NCI-H187 treated with DMSO at 0.1 percent for 48 hours (cell line): ENCODE data around the gene PMCH.
"Not testable (repeated sequence)": the region's sequence is repeated elsewhere in the genome, so short reads cannot be mapped to it uniquely, and the experiment has no call there.

Experiments
- DNase-seq: peaks from one replicate; lab custom pipeline; 2025; lab: John Stamatoyannopoulos, UW

The PMCH gene, protein sequence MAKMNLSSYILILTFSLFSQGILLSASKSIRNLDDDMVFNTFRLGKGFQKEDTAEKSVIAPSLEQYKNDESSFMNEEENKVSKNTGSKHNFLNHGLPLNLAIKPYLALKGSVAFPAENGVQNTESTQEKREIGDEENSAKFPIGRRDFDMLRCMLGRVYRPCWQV

DNA sequence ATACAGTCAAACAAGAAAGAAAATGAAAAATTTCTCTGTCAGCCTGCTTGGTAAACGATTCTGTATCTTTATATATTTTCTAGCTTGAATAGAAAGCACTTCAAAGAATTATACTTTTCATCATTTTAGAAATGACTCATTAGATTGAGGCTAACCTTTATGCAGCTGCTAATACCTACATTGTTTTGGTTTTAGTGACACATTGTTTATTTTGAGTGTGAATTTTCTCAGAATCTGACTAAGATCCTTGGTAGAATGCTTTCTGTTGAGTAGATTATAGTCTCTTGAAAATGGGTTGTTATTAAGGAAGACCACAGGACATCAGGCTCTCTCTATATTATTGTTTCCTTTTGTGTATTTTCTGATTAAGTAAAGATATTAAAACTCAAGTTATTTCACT lies at the start of gene PMCH:
Gene PMCH (minus strand): TSS at position 45 of the 400 bp plus-strand sequence. CDS start 63 bp downstream, outside the sequence.
- no peak for DNase-seq

DNA sequence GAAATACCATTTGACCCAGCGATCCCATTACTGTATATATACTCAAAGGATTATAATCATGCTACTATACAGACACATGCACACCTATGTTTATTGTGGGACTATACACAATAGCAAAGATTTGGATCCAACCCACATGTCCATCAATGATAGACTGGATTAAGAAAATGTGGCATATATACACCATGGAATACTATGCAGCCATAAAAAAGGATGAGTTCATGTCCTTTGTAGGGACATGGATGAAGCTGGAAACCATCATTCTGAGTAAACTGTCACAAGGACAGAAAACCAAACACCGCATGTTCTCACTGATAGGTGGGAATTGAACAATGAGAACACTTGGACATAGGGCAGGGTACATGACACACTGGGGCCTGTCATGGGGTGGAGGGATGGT lies 43.2 kb upstream of the PMCH start:
- DNase-seq, result not testable (repeated sequence)

DNA sequence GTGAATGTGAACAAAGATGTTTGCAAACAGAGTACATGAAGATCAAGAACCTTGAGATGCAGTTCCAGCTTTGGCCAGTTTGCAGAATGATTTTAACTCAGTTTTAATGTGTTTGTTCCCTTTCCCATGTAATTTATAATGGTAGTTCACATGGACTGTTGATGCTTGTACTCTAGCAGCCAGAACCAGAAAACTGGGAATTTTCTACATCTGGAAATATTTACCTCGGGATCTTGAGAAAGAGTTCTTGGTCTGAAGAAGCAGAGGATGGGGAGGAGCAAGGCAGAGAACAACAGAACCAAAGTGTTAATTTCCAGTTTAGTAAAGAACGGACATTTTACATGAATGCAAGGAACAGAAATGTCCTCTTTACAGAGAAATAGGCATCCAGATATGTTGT lies 37.0 kb upstream of the PMCH start:
- no peak for DNase-seq

DNA sequence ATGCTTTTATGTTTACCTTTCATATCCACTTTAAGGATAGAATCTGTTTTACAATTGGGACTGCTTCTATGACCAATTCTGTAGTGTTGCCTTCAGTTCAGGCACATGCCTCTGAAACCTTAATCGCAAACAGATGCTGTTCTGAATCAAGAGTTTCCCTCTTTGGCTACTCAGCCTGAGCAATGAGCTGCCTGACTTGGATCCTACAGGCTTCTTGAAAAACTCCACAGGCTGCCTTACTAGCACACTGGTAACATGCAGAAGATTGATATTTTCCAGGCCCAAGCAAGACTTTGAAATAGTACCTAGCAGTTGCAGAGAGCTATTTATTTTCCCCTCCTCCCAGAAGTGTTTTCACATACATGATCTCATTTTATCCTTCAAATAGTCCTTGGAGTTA lies 34.8 kb upstream of the PMCH start:
- no peak for DNase-seq

DNA sequence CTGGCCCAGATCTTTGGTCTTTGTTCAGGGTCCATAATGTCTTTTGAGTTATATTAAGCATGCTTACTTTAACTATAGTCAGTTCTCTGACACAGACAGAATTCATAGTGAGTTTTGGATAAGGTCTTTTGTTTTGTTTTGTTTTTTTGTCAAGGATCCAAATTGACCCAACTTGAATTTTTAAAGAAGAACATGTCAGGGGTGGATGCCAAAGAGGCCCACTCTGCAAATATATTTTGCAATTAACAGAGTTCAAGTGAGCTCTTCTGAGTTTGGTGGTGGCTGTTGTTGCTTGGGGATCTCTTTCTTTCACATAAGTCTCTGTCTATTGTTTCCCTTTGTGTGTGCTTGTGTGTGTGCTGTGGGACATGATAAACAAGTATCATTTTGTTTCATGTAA lies 34.4 kb upstream of the PMCH start:
- DNase-seq, result no peak

DNA sequence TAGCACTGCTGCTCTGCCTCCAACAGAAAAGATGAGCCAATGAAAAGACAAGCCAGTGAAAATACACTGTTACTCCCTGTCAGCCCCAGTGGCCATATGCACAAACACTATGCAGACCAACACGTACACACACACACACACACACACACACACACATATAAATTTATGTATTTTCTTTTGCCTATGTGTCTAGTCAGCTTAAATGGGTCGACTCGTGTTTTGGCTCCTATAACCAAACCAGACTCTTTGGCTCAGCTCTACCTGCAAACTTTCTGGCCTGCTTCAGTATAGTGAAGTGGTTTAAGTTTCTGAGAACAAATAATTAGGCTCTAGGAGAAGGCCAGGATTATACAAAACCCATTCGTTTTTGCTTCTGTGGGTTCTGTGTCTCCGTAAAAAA lies 30.3 kb upstream of the PMCH start:
- DNase-seq, result no peak

DNA sequence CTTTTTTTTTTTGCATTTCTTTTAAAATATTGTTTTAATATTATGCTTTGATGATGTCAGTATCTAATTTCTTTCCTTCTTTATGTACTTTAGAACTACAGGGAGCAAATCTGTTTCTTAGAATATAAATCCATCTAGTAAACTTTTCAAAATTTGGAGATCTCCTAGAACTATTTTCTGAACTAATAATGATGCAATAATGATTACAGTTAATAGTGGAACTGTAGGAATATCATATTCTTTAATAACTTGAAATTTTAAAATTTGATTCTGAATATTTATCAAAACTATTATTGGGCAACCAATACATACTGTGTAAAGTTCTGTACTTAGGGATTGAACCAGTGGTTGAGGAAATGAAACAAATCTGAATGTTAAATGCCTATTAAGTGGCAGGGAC lies 23.1 kb upstream of the PMCH start:
- no peak for DNase-seq

DNA sequence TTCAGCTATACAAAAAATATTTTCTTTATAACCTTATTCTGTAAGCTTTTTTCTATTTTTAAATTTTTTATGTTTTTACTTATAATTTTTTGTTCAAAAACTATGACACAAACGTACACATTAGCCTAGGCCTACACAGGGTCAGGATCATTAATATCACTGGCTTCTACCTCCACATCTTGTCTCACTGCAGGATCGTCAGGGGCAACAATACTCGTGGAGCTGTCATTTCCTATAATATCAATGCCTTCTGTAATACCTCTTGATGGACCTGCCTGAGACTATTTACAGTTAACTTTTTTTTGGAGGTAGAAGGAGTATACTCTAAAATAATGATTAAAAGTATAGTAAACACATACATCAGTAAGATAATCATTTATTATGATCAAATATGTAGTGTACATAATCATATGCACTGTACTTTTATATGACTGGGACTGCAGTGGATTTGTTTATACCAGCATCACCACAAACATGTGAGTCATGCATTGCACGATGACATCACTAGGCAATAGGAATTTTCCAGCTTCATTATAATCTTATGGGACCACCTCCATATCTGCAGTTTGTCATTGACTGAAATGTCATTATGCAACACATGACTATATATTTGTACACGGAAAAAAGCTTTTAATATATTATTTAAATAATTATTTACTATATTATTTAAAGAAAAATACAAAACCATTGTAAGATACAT lies 18.5 kb upstream of the PMCH start:
- DNase-seq, result no peak

DNA sequence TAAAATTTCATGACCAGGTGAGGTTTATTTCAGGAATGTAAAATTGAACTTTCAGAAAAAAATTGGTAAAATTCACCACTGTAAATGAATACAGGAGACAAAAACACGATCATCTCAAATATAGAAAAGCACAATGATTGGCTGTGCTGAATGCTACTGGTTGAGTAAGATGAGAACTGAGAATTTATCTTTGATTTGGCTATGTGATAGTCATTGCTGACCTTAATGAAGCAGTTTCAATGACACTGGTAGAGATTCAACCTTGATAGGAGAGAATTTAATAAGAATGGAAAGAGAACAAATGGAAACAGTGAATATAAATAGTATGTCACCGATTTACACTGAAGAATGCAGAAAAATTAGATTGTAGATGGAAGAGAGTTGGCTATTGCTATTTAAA lies 6.4 kb upstream of the PMCH start:
- no peak for DNase-seq

DNA sequence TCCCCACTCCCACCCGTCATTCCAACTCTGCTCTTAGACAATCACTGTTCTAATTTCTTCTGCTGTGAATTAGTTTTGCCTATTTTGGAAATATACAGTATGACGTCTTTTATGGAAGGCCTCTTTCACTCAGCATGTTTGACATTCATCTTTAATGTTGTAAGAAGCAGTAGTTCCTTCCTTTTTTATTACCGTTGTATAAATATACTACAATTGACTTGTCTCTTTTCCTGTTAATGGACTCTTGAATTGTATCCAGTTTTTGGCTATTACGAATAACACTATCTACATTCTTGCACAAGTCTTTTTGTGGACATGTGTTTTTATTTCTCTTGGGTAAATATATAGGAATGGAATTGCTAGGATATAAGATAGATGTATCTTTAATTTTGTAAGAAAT lies 4.9 kb upstream of the PMCH start:
- no peak for DNase-seq

DNA sequence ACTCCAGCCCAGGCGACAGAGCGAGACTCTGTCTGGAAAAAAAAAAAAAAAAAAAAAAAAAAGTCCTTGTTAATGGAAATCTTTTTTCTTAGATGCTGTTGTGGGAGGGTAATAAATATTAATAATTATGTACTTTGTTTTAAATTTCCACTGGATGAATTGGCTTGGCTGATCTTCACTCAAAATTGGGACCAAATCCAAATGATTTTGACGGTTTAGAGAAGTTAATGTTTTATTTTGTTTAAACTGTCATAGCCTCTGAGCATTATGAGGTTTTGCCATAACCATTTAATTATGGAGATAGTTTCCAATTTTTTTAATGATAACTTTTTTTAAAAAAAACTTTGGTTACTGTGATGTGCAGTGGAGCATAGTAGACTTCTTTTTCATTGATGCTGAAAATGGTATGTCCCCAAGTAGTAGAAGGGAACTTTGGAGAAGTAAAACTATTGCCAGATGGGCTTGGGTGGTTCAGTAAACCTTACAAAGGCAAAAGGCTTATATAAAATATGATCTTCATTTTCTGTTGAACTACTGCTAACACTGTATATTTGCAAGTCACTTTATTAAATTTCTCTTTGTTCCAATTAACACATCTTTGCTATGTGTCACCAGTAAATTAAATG lies 3.9 kb upstream of the PMCH start:
- DNase-seq, result no peak

DNA sequence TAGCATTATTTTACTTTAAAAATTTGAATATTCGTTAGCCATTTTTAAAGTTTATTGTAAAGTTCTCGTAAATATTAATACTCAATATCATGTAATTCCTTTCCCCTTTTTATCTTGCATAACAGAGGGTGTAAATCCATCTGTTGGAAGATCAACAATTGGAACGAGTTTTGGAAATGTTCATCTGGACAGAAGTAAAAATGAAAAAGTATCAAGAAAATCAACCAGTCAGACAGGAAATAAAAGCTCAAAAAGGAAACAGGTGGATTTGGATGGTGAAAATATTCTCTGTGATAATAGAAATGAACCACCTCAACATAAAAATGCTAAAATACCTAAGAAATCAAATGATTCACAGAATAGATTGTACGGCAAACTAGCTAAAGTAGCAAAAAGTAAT lies 1.8 kb downstream of the PMCH start:
- DNase-seq, result no peak

DNA sequence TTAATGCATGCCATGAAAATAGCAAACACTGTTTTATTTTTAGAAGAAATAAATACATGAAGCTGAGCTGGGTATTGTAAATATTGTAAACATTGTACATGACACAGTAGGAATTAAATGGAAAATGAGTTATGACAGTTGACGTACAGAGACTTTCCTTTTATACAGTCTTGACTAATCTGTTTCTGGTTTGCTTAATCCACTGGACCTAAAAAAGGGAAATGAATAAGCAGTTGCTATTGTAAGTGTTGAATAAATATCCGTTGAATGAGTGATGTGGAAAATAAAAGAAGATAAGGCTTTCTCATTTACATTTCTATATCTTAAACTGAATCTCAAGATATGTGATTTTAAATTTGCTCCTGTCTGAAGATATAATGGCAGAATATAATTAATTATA lies 15.0 kb downstream of the PMCH start:
- no peak for DNase-seq

DNA sequence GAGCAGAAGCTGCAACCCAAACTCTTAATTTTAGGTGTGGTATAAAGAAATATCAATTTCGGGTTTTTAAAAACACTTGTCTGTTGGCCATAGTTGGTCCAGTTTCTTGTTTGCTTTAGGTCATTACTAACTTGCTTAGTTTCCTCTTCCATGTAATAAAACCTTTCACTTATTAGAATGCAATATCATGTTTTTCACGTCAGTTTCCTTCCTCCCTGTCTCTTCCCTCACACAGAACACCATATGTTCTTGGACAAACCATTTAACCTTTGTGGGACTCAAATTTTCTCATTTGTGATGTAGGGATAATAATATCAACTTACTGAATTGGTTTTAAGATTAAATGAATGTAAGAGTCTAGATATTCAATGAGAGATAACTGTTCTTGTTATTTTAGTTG lies 22.9 kb downstream of the PMCH start:
- DNase-seq, result no peak

DNA sequence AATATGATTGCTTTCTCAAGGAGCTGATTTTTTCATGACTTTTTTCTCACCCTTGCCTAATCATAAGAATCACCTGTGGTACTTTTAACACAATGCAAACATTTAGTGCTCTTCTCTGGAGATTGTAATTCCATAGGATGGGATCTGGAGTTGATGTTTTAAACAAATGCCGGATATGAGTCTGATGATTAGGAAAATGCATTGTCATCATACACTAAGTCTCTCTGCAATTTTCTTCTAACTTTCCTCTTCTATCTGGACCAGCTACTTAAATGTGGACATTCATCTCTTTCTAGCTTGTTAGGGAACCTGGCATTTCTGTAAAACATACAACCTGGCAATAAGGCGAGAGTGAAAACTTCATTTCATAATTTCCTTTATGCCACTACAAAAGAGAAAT lies 23.5 kb downstream of the PMCH start:
- DNase-seq, result no peak

DNA sequence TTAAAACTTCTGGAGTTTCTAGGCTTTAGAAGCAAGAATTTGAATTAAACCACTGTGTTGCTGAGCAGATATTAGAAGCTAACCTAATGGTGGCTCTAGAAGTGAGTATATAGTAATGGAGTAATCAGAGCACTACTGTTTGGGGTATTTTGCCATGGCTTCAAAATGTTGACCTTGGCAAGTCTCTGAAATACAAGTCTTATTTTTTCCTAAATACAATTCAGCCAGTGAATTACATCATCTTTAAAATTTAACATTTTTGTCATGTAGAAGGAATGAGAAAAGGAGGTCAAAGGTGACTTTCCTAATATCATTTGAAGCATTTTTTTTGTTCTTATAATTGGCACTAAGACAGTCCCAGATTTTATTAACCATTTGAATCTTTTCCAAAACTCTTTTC lies 25.2 kb downstream of the PMCH start:
- DNase-seq, result no peak

DNA sequence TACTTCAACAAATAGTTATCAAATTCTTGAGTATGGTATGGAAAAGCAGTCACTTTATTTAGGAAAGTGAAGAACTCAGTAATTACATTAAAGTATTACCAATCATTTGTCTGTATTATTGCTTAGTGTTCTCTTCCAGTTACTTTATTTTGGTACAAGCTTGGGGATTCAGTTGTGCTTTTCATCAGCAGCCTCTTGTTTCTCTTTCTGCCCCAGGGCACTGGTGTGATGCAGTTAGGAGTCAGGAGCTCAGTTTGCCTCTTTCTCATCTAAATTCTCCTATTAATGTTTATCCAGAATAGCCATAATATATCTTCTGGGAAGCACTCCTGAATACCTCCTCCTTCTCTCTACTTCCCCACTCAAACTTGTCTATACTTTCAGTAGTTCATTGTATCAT lies 25.7 kb downstream of the PMCH start:
- DNase-seq, result no peak

DNA sequence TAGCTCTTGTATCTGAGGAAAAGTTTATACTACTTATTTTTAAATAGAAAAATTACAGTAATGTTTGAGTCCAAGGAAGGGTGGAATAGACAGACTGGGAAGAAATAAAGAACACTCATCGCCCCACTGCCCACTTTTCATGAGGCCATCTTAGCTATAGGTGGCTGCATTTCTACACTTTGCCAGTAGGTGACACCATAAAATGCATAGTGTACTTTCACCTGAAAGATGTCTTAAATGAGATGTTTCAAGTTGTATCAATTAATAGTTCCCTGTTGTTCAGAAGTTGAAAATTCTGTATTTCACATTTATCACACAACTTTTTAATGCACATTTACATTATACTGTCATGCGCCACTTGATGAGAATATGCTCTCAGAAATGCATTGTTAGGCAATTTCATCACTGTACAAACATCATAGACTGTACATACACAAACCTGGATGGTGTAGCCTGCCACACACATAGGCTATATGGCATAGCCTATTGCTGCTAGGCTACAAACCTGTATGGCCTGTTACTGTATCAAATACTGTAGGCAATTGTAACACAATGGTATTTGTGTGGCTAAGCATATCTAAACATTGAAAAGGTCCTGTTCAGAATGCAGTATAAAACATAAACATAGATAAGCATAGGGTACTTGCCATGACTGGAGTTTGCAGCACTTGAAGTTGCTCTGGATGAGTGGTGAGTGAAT lies 27.6 kb downstream of the PMCH start:
- DNase-seq, result no peak

DNA sequence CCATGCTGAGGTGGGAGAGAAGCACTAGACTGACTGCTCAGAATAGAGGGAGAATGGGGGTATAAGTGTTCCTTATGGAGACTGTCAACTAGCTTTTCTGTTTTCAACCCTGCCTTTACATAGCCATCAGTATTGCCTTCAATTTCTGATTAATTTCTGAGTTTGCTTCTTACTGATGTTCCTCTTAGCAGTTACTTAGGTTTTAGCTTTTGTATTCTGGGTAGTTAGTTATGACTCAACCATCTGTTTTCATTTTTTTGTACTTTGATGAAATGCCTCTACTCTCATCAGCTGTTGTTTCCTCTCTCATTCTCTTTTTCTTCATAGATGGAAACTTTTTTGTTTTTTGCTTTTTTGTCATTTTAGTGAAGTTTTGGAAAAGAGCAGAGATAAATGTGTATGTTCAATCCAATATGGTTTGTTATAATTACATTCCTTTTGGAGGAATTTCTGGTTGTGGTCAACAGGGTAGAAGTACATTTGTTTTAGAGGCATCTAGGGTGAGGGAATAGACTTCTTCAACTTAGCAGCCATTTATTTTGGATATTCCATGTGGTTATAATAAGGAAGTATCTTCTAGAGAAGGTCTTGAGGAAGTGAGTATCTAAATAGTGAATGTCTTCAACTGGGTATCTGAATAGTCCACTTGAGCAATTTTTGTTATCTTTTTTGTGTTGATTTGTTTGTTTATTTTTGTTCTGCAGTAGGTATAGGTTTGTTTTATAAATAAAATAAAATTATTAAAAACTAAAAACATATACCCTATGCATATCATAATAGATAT lies 29.6 kb downstream of the PMCH start:
- DNase-seq, result no peak

DNA sequence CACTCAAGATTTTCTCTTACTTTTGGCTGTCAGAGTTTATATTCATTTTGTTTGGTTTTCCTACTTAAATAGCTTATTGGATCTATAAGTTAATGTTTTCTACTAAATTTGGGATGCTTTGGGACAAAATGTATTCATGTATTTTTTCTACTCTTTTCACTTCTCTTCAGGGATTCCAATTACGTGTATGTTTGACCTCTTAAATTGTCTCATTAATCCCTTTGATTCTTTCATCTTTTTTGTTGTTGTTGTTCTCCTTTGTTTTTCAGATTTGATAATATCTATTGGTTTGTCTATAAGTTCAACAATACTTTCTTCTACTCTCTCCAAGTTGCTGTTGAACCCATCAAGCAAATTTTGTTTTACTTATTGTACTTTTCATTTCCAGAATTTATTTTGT lies 34.2 kb downstream of the PMCH start:
- DNase-seq, result no peak

DNA sequence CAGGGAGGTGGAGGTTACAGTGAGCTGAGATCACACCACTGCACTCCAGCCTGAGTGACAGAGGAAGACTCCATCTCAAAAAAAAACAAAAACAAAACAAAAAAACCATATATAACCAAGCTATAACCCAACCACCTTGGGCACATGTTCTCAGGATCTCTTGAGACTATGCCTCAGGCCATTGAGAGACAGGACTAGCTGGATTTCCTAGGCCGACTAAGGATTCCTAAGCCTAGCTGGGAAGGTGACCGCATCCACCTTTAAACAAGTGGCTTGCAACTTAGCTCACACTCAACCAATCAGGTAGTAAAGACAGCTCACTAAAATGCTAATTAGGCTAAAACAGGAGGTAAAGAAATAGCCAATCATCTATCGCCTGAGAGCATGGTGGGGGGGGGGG lies 42.4 kb downstream of the PMCH start:
- not testable (repeated sequence) for DNase-seq

DNA sequence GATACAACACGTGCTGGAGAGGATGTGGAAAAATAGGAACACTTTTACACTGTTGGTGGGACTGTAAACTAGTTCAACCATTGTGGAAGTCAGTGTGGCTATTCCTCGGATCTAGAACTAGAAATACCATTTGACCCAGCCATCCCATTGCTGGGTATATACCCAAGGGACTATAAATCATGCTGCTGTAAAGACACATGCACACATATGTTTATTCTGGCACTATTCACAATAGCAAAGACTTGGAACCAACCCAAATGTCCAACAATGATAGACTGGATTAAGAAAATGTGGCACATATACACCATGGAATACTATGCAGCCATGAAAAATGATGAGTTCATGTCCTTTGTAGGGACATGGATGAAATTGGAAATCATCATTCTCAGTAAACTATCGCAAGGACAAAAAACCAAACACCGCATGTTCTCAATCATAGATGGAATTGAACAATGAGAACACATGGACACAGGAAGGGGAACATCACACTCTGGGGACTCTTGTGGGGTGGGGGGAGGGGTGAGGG lies 50.5 kb downstream of the PMCH start:
- DNase-seq, result not testable (repeated sequence)
